ENCODE results near the gene SH3GL2.

The SH3GL2 gene

DNA sequence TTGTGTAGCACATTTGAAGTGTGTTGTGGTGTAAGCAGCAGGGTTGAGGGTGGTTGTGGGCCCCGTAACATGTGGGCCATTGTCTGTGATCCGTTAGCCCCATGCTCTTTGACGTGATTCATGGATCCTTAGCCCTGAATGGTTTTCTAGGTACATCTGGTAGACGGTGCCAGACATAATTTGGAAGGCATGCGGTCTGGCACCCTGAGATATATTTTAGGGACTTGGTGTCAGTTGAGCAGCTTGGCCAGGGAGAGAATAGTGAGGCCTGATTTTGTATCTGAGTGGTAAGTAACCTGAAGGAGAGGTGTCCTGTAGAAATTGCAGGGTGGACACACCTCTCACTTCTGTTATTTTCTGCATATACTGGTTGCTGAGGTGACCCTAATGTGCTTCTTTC is 10.9 kb downstream of the SH3GL2 start:
- no peak overlapping the region for H3K27ac Mint-ChIP-seq
- DNase-seq = no peak
- H3K4me3 Mint-ChIP-seq = no peak overlapping the region
- H3K4me1 Mint-ChIP-seq = no peaks in the 10 kb centered on the region
- ATAC-seq = no peak
- no peaks in the 10 kb centered on the region for H3K27me3 Mint-ChIP-seq
- peaks cover 0 to 11% of the 10 kb centered on the region in 2 donors for H3K9me3 Mint-ChIP-seq

DNA sequence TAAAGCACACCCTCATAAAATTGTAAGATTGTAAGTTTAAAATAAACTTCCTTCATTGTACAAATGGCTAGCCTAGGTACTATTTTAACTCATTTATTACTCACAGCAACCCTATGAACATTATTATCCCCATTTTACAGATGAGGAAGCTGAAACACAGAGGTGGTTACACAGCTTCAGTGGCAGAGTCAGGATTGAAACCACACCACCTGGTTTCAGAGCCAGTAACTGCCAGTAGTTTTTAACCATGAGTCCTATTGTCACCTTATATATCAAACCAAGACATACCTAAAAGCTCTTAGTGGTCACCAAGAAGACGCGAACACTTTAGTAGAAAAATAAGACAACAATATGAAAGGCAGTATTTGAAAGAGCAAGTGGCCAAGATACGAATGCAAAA is 16.1 kb downstream of the SH3GL2 start:
- Mint-ChIP-seq H3K9me3 (peaks cover 0 to 7% of the 10 kb centered on the region in 2 donors), H3K4me3 (no peak overlapping the region), H3K4me1 (no peaks in the 10 kb centered on the region), H3K27ac (no peak overlapping the region), H3K27me3 (no peaks in the 10 kb centered on the region)
- DNase-seq (no peak), ATAC-seq (no peak)

DNA sequence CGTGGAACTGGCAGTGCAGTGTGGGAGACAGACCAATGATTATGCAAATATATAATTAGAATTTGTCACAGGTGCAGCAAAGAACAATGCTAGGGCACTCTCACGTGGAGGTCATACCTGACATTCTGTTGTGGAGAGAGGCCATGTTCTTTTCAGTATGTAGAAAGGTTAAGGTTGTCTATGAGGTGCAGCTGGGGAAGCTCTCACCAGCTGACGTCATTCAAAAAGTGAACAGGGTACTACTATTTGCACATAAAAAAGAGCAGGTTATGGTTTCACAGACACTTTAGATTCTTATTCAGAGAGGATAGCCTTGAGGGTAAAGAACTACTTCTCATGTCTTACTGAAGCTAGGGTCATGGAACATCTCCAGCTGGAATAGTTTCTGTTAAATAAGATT is 19.1 kb downstream of the SH3GL2 start:
- no peak overlapping the region for H3K27ac Mint-ChIP-seq
- no peak overlapping the region for H3K4me3 Mint-ChIP-seq
- H3K27me3 Mint-ChIP-seq = no peaks in the 10 kb centered on the region
- ATAC-seq (no peak), DNase-seq (no peak)
- H3K9me3 Mint-ChIP-seq = peaks cover 1 to 11% of the 10 kb centered on the region in 2 donors
- no peaks in the 10 kb centered on the region for H3K4me1 Mint-ChIP-seq

DNA sequence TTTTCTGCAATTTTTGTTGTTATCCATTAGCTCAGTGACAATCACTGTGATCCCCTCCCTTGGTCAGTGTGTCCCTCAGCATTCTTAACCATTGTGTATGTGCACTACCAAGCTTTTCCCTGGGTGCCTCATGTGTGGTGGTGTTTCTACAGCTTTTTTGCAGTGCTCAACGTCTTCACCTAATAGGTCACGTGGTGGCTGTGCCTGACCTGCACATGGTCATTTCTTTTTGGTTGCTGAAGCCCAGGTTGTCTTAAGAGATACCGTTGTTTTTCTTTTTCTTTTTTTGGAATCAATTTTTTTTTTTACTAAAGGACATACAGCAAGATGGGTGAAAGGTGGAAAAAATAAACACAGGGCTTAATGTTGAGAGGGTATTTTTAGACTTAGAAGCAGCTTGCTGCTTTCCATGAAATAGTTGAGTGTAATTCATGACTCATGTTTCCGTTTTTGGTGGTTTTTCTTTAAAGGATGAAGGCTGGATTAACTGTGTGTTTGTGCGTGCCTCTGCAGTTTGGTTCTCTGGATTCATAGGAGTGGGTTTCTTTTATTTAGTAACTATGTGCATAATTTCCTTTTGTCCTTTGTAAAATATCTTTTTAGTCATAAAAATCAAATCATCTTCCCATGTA is 22.2 kb downstream of the SH3GL2 start:
- no peak overlapping the region for H3K27ac Mint-ChIP-seq
- H3K4me1 Mint-ChIP-seq = no peaks in the 10 kb centered on the region
- ATAC-seq (no peak), DNase-seq (no peak)
- peaks cover 6 to 17% of the 10 kb centered on the region in 2 donors for H3K9me3 Mint-ChIP-seq
- no peaks in the 10 kb centered on the region for H3K27me3 Mint-ChIP-seq
- H3K4me3 Mint-ChIP-seq = no peak overlapping the region

DNA sequence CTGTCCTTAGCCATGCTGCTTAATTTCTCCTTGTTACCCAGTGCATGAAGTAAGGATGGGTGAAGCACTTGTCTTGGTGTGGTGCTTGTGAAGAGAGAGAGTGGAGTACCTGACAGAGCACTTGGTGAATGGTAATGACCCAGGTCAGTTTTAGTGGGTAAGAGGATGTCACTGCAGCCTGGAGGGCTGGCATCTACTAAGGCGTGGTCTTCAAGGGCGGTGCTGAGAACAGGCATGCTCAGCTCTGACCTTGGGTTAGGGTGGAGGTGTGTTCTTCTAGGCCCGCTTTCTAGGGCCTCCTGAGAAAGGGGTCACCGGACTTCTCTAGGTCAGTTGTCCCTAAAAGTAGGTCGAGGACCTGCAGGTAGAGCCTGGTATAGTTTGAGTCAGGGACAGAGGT is 25.7 kb downstream of the SH3GL2 start:
- no peak for ATAC-seq
- H3K9me3 Mint-ChIP-seq = peaks cover 6 to 13% of the 10 kb centered on the region in 2 donors

DNA sequence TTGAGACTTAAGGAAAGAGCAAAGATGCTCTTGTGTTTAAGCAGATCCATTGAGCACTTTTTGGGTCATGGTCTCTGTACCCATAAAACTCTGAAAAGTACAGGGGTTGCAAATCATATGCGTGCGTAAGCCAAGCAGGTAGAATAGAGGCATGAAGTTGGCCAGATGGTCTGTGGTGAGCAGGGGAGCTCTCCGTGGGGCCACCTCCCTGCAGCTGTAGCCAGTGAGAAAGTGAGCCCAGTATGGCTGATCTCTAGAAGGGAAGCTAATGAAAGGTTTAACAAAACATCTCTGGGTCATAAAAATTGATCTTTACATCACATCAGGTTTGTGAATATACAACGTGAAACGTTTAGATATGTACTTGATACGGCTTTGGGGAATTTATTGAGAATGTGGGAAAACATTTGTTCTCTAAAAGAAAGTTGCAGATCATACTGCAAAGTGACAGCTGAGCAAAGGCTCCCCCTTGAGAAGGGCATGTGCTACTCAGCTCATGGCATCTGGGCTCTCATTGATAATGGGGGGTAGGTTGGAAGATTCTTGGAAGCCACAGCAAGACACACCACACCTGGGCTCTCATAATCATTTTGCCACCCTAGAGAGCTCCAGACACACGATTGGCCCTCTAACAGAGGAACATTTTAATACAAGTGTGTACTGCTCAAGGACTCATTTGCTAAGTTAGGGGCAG is 30.6 kb downstream of the SH3GL2 start:
- Mint-ChIP-seq H3K4me1 (no peaks in the 10 kb centered on the region), H3K27me3 (peaks cover 5% of the 10 kb centered on the region), H3K4me3 (no peak overlapping the region), H3K9me3 (no peaks in the 10 kb centered on the region), H3K27ac (no peak overlapping the region)
- ATAC-seq (no peak), DNase-seq (no peak)

More for the DNA sequence above, 25.7 kb downstream of the SH3GL2 start:
- Mint-ChIP-seq H3K27ac (no peak overlapping the region), H3K4me1 (no peaks in the 10 kb centered on the region), H3K27me3 (no peaks in the 10 kb centered on the region), H3K4me3 (no peak overlapping the region)
- DNase-seq = no peak

DNA sequence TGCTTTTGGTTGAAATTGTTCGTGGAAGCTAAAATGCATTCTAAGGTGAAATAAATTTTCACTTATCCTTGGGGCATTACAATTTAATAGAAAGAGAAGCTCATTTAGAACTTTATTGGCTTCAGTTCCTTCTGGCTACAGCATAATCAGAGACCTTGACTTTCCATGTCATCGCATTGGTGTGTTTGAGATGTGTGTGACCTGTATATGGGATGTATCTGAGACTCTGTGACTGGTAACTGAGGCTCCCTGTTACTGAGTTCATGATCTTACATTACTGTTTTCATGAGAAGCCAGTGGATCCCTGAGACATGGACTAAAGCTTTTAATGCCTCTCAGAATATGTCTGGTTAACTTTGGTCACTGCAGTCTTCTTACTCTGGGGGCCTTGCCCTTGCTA is 32.5 kb downstream of the SH3GL2 start:
- Mint-ChIP-seq H3K4me3 (no peak overlapping the region), H3K27me3 (peaks cover 5% of the 10 kb centered on the region), H3K9me3 (no peaks in the 10 kb centered on the region), H3K4me1 (no peaks in the 10 kb centered on the region), H3K27ac (no peak overlapping the region)
- no peak for DNase-seq
- no peak for ATAC-seq

DNA sequence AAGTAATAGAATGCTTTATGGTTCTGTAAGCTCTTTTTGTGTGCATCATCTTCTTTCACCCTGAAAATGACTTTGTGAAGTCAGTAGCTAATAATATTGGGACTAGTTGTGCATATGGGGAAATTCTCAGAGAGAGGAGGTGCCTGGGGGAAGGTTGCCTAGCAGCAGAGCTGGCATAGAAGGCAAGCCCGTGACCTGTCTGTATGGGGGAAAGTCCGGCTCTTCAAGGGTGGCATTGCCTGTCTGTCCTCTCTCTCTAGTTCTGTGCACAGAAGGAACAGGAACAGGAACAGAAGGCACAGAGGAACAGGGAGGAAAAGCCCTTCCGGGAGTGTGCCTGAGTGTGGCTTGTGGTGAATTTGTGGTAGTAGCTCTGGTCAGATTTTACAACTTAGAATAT is 33.1 kb downstream of the SH3GL2 start:
- ATAC-seq = no peak
- Mint-ChIP-seq H3K4me1 (no peaks in the 10 kb centered on the region), H3K27me3 (peaks cover 5% of the 10 kb centered on the region), H3K9me3 (no peaks in the 10 kb centered on the region), H3K4me3 (no peak overlapping the region), H3K27ac (no peak overlapping the region)
- DNase-seq = no peak

DNA sequence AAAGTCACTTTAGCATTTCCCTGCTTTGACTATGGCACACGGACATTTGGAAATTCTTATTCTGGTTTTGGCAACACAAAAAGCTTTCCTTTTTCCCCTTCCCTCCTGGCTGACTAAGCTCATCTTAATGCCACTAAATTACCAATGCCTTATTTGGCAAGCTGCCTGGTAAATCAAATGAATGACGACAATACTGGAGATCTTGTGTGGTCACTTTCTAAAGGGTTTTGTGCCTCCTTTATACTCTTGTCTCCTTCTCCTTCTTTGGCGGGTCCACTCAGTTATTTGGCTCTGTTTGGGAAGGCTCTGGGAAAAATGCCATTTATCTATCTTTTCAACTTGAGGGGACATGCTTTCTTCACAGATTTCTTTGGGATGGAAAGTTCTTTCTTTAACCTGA is 34.9 kb downstream of the SH3GL2 start:
- H3K4me3 Mint-ChIP-seq = no peak overlapping the region
- H3K4me1 Mint-ChIP-seq = no peaks in the 10 kb centered on the region
- no peak for ATAC-seq
- no peak overlapping the region for H3K27ac Mint-ChIP-seq
- peaks cover 5% of the 10 kb centered on the region for H3K27me3 Mint-ChIP-seq
- no peak for DNase-seq
- no peaks in the 10 kb centered on the region for H3K9me3 Mint-ChIP-seq

DNA sequence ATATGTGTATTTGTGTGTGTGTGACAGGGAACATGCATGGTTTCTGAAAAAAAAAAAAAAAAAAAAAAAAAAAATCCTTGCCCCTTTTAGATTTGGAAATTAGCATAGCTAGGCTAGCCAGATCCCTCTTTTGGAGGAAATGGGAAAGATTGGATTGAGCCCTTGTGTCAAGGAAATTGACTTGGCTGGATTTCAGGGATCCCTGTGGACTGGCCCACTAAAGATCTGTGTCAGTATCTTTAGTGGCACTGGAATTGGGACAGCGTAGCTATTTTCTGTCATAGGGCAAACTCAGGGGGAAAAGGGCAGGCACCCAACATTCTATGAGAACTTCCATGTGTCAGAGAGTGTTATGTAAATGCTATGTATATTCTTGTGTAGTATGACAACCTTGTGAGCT is 35.4 kb downstream of the SH3GL2 start:
- H3K4me1 Mint-ChIP-seq = no peaks in the 10 kb centered on the region

DNA sequence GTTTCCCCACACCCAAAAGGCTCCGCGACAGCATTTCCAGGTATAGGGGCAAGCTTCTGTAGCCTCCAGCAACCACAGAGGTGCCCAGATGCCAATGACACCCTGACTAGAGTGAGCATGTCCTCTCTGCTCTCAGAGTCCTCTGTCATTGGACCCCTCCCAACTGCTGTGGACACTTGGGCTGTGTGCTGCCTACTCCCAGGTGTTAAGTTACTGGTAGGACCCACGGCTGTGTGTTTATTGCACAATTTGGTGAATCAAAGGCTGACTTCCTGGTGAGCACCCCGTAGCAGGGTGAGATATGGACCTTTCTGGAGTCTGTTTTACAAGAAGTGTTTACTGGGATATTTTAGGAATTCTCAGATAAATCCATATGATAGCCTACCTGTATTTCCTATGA is 36.0 kb downstream of the SH3GL2 start:
- no peak for ATAC-seq
- peaks cover 5% of the 10 kb centered on the region for H3K27me3 Mint-ChIP-seq
- H3K9me3 Mint-ChIP-seq = no peaks in the 10 kb centered on the region
- H3K4me1 Mint-ChIP-seq = no peaks in the 10 kb centered on the region
- no peak overlapping the region for H3K27ac Mint-ChIP-seq
- no peak for DNase-seq
- no peak overlapping the region for H3K4me3 Mint-ChIP-seq

More for the DNA sequence above, 35.4 kb downstream of the SH3GL2 start:
- H3K27ac Mint-ChIP-seq = no peak overlapping the region
- no peak overlapping the region for H3K4me3 Mint-ChIP-seq
- DNase-seq (no peak), ATAC-seq (no peak)
- H3K27me3 Mint-ChIP-seq = peaks cover 5% of the 10 kb centered on the region
- no peaks in the 10 kb centered on the region for H3K9me3 Mint-ChIP-seq

DNA sequence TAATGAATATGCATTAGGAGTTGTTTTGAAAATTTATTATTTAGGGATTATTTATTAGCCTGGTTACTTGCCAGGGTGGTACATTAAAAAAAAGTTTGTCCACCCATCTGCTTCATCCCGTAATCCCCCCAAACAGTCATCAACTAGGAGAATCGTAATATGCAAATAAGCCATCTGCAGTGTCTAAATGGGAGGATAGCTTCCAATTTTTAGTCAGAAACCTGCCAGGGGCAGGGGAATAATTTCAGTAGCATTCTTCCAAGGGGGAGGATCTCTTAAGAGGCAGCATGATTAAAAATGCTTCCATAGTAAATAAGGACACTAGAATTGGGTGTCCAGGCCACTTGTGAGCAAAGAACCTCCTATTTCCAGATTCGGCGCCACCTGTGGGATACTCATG is 43.3 kb downstream of the SH3GL2 start:
- Mint-ChIP-seq H3K9me3 (peaks cover 0 to 18% of the 10 kb centered on the region in 2 donors), H3K27ac (no peak overlapping the region)

DNA sequence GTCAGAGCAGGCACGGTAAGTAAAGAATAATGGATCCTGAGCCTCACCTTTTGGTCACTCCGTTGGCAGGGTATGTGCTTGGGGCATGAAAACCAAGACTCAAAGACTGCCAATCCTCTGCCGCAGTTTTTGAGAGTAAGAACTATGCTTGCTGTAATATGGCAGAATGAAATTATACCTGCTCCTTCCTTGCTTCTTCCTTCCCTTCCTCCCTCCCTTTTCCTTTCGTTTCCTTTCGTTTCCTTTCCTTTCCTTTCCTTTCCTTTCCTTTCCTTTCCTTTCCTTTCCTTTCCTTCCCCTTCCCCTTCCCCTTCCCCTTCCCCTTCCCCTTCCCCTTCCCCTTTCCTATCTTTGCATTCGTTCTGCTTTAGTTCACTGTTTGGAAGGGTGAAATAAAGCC is 43.9 kb downstream of the SH3GL2 start:
- Mint-ChIP-seq H3K4me1 (no peaks in the 10 kb centered on the region), H3K27ac (no peak overlapping the region), H3K27me3 (no peaks in the 10 kb centered on the region), H3K4me3 (no peak overlapping the region), H3K9me3 (peaks cover 0 to 18% of the 10 kb centered on the region in 2 donors)
- ATAC-seq (no peak), DNase-seq (no peak)

More for the DNA sequence above, 43.3 kb downstream of the SH3GL2 start:
- ATAC-seq = no peak
- H3K4me1 Mint-ChIP-seq = no peaks in the 10 kb centered on the region
- H3K4me3 Mint-ChIP-seq = no peak overlapping the region
- DNase-seq = no peak
- no peaks in the 10 kb centered on the region for H3K27me3 Mint-ChIP-seq

DNA sequence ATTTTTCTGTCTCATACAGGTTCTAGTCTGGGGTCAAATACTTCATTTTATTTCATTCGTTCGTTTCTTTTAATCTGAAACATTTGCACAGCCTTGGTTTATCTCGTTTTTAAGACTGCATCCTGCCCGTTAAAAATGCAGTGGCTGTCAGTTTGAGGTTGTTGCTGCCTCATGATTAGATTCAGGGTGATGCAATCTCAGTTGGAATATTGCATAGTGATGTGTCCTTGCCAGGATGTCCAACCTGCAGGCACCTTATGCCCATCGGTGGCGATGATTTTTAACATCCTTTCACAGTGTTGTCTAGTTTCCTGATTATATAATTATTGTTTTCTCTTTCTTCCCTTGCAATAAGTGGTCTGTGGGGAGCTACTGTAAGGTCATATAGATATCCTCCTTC is 45.1 kb downstream of the SH3GL2 start:
- H3K27ac Mint-ChIP-seq = no peak overlapping the region
- ATAC-seq (no peak), DNase-seq (no peak)
- no peaks in the 10 kb centered on the region for H3K4me1 Mint-ChIP-seq
- H3K27me3 Mint-ChIP-seq = no peaks in the 10 kb centered on the region
- no peak overlapping the region for H3K4me3 Mint-ChIP-seq
- H3K9me3 Mint-ChIP-seq = peaks cover 0 to 18% of the 10 kb centered on the region in 2 donors

DNA sequence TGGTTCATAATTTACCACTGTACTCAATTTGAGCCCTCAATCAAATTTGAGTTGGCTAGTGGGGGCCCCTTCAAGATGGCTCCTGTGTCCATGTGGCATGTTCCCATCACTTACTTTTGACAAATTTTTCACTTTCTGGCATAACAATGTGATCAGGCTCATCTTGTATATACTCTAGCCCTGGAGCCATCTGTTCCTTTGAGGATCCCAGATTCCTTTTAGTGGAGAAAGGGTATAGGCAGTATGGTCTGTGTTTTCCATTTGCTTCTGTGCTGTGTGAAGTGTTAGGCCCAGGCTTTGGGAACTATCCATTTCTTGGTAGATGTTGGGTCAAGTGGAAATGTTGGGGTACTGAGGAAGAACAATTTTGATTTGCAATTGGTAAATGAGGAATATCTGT is 45.7 kb downstream of the SH3GL2 start:
- no peaks in the 10 kb centered on the region for H3K4me1 Mint-ChIP-seq
- no peaks in the 10 kb centered on the region for H3K27me3 Mint-ChIP-seq
- no peak overlapping the region for H3K4me3 Mint-ChIP-seq

DNA sequence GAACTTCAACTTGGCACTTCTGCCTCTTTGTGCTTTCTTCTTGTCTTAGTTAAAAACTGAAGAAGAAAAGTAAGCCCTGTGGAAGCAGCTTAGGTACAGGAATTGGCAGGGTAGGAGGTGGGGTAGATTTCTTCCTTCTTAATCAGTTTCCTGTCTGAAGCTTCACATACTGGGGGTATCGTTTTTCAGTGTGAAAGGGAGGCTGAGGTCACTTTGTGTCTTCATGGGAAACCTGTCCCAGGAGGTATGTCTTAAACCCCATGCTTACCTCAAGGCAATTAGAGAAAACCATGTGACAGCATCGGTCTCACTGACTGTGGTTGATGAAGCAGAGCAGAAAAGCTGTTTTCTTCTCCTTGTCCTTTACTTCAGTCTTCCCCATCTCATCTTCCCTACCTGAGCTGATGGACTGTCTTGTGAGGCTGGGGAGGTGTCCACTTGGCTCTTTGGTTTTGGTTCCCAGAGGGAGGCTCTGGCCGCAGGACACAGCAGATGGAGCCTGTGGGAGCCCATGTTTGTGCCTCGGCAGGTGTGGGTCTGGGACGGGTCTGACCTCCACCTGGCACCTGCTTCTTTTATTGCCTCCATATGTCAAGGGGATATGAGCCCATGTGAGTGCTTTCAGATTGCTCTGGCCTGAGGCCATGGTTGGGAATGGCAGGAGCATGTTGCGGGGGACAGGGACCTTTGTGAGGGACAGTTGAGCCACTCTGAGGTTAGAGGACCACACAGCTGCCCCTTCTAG is 47.0 kb downstream of the SH3GL2 start:
- no peak for ATAC-seq
- DNase-seq = no peak
- H3K9me3 Mint-ChIP-seq = peaks cover 0 to 18% of the 10 kb centered on the region in 2 donors
- no peak overlapping the region for H3K4me3 Mint-ChIP-seq
- no peaks in the 10 kb centered on the region for H3K27me3 Mint-ChIP-seq
- H3K27ac Mint-ChIP-seq = no peak overlapping the region
- H3K4me1 Mint-ChIP-seq = no peaks in the 10 kb centered on the region

More for the DNA sequence above, 45.7 kb downstream of the SH3GL2 start:
- peaks cover 0 to 18% of the 10 kb centered on the region in 2 donors for H3K9me3 Mint-ChIP-seq
- no peak overlapping the region for H3K27ac Mint-ChIP-seq
- DNase-seq (no peak), ATAC-seq (no peak)
